K562 (cell line): ENCODE data around the gene ARHGAP33. TPM values are rescaled to one million over a fixed set of nuclear protein-coding genes. Genes with fewer than 3 reads are reported as not detected.

Experiments
- FOXA1 ChIP-seq: fragments of 450-650 bp; IDR thresholded peaks from 2 replicates; pipeline ENCODE4 v1.6.1; 2016; ENCODE audit warnings: mild to moderate bottlenecking, borderline replicate concordance
- RBM14 ChIP-seq: fragments of 200-400 bp; formaldehyde crosslinking; IDR thresholded peaks from 2 replicates; pipeline ENCODE4 v1.6.1; 2018; ENCODE audit warnings: low read depth, mild to moderate bottlenecking, low read length, moderate library complexity, borderline replicate concordance; ENCODE audit not compliant: insufficient read depth
- polyA plus RNA-seq, 8 experiments: library from polyadenylated mRNA; depleted of rRNA in 4 of 8; stranded (reverse) in 5 of 8; unstranded in 3 of 8; fragments of >200 nt; fragmentation: Nextera tagmentation in 2 of 8; fragmentation: Illumina TruSeq in 1 of 8; extraction: Ambion mirVana in 2 of 8; extraction: Trizol in 1 of 8; gene quantifications; 2 replicates each; pipeline versions ENCODE4 v1.2.1 to v1.2.3, GENCODE V29; 2011 to 2014; ENCODE audit warnings: inconsistent platforms in 1 of 8, missing spikeins in 1 of 8
- total RNA-seq, 7 experiments: library from RNA; depleted of rRNA in 6 of 7; stranded (reverse); fragments of >200 nt in 6 of 7; fragmentation: Illumina TruSeq in 2 of 7; extraction: Trizol in 2 of 7; gene quantifications; 2 replicates each; pipeline versions ENCODE4 v1.2.1 to v1.2.3, GENCODE V29; 2011 to 2021; ENCODE audit warnings: low replicate concordance in 1 of 7
- TF ChIP-seq, protein P1 (sequence below), 2 experiments: fragments of 450-650 bp; IDR thresholded peaks; 2 replicates each; pipeline ENCODE4 v1.6.1; 2016; ENCODE audit warnings: mild to moderate bottlenecking in 2 of 2, borderline replicate concordance in 1 of 2, low read depth in 1 of 2, moderate library complexity in 1 of 2
- TF ChIP-seq, protein P2 (sequence below): fragments of 250-450 bp; sonication (Bioruptor Pico); IDR thresholded peaks from 2 replicates; pipeline ENCODE4 v1.5.0; 2021

The ARHGAP33 gene
- total and polyA plus RNA-seq, 9 of the 15 experiments (the other 6 are each of a cell fraction or from before 2014, with no cell fraction given) = 0.06 to 26.6 (median 1.6) TPM; not detected in 1

DNA sequence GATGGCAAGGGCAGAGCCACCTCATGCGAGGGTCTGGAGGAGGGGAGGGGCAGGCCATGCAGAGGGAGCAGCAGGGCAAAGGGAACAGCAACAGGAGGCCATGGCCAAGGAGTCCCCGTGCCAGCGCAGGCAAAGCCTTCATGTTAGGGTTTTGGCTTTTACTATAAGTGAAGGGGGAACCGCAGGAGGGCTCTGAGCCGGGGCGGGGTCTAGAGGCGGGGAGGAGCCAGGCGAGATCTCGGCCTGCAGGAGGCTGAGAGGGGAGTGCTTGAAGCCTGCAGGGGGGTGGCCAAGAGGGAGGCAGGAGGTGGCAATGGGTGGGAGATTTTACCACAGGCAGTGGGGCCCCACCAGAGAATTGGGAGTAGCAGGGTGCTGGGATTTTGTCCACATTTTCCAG lies 6.3 kb downstream of the ARHGAP33 start (continued):
- TF ChIP-seq, protein P1, sequence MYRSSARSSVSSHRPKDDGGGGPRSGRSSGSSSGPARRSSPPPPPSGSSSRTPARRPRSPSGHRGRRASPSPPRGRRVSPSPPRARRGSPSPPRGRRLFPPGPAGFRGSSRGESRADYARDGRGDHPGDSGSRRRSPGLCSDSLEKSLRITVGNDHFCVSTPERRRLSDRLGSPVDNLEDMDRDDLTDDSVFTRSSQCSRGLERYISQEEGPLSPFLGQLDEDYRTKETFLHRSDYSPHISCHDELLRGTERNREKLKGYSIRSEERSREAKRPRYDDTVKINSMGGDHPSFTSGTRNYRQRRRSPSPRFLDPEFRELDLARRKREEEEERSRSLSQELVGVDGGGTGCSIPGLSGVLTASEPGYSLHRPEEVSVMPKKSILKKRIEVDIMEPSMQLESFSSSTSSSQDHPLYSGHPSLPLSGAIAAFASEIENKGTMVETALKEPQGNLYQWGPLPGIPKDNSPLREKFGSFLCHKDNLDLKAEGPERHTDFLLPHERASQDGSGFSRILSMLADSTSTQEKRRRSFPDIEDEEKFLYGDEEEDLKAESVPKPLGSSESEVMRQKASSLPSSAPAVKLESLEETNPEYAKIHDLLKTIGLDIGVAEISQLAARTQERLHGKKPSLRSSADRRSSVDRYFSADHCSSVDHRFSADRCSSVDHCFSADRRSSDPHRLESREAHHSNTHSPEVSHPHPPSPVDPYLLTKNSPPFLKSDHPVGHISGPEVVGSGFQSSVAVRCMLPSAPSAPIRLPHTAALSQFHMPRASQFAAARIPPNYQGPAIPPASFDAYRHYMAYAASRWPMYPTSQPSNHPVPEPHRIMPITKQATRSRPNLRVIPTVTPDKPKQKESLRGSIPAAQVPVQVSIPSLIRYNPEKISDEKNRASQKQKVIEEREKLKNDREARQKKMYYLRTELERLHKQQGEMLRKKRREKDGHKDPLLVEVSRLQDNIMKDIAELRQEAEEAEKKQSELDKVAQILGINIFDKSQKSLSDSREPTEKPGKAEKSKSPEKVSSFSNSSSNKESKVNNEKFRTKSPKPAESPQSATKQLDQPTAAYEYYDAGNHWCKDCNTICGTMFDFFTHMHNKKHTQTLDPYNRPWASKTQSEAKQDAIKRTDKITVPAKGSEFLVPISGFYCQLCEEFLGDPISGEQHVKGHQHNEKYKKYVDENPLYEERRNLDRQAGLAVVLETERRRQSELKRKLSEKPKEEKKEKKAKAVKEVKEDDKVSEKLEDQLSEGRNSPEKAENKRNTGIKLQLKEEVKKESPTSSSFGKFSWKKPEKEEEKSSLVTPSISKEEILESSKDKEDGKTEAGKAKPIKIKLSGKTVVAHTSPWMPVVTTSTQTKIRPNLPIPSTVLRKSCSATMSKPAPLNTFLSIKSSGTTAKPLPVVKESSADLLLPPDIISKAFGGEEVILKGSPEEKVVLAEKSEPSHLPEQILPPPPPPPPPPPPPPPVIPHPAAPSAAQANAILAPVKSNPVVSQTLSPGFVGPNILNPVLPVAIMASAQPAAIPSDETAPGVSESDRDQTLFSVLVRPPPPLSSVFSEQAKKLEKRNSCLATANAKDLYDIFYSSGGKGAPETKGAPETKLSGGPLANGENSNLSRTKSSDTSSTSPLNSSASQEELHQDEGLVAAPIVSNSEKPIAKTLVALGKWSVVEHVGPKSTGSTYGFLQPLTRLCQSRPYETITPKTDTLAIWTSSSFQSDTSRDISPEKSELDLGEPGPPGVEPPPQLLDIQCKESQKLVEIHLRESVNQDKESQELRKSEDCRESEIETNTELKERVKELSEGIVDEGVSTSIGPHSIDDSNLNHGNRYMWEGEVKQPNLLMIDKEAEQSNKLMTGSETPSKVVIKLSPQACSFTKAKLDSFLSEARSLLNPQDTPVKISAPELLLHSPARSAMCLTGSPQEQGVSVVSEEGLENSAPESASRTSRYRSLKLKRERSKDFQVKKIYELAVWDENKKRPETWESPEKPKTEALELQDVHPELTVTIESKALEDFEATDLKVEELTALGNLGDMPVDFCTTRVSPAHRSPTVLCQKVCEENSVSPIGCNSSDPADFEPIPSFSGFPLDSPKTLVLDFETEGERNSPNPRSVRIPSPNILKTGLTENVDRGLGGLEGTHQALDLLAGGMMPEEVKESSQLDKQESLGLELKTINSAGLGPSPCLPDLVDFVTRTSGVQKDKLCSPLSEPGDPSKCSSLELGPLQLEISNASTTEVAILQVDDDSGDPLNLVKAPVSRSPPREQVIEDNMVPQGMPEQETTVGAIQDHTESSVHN (IDR thresholded peaks at IDR 0.05; ENCODE audit: borderline replicate concordance in 1 of 2, low read depth in 1 of 2) = no peak
- TF ChIP-seq FOXA1 = no peak
- TF ChIP-seq RBM14 = no peak
- TF ChIP-seq, protein P2, sequence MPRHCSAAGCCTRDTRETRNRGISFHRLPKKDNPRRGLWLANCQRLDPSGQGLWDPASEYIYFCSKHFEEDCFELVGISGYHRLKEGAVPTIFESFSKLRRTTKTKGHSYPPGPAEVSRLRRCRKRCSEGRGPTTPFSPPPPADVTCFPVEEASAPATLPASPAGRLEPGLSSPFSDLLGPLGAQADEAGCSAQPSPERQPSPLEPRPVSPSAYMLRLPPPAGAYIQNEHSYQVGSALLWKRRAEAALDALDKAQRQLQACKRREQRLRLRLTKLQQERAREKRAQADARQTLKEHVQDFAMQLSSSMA (CRISPR knock-in tag) = no peak
